Fibroblast of mammary gland (primary cell): ENCODE results near the gene PCDH17.

Experiments
- DNase-seq: peaks from one replicate; pipeline ENCODE4 v3.0.0-alpha.2; 2010; ENCODE audit warnings: low read depth
- H3K4me3 ChIP-seq: 2 replicates; pipeline ENCODE4 v1.5.1; 2011; ENCODE audit warnings: low read depth, mild to moderate bottlenecking, low read length, moderate library complexity; ENCODE audit not compliant: control insufficient read depth
- TF ChIP-seq, protein P1 (sequence below): conservative IDR thresholded peaks from 2 replicates; pipeline ENCODE4 v1.5.1; 2011; ENCODE audit warnings: low read depth, low read length, inconsistent platforms; ENCODE audit not compliant: control insufficient read depth, insufficient read depth

PCDH17 gene

GRCh38 chr13:57644106-57644505, 12.6 kb downstream of the PCDH17 start:
- H3K4me3 ChIP-seq: no peak overlapping the region
- DNase-seq: no peak
- TF ChIP-seq, protein P1, sequence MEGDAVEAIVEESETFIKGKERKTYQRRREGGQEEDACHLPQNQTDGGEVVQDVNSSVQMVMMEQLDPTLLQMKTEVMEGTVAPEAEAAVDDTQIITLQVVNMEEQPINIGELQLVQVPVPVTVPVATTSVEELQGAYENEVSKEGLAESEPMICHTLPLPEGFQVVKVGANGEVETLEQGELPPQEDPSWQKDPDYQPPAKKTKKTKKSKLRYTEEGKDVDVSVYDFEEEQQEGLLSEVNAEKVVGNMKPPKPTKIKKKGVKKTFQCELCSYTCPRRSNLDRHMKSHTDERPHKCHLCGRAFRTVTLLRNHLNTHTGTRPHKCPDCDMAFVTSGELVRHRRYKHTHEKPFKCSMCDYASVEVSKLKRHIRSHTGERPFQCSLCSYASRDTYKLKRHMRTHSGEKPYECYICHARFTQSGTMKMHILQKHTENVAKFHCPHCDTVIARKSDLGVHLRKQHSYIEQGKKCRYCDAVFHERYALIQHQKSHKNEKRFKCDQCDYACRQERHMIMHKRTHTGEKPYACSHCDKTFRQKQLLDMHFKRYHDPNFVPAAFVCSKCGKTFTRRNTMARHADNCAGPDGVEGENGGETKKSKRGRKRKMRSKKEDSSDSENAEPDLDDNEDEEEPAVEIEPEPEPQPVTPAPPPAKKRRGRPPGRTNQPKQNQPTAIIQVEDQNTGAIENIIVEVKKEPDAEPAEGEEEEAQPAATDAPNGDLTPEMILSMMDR: no peak

DNA sequence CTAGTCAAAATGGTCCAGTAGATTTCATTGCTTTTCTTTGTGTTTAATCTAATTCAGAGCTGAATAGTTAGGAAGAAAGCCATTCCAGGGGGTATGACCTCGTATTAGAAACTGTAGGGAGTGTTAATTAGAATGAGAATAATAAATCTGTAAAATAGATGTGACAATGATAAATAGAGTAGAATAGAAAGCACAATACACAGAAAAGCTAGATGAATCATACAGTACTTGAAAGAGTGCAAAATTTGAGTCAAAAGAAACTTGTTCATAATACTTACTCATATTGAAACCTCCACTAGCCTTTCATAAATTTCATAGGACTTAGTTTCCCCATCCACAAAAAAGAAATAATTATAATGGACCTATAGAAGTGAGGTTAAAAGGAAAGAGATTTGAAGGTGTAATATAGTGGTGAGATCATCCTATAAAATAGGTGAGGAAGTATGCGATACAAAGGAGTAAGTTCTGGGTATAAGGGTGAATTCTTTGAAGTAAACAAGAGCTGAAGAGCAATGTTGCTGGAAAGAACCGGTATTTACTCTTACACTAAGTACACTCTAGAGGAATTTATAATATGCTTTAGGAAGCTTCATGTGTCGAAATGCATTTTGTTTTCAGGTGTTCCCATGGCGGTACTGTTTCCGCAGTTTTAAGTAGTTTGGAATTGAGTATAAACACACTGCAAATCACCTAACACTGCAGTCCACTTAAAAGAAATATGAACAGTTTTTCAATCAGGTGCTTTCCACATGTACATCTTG, 21.9 kb downstream of the PCDH17 start:
- no peak overlapping the region for H3K4me3 ChIP-seq
- TF ChIP-seq, protein P1: no peak
- DNase-seq: no peak

DNA sequence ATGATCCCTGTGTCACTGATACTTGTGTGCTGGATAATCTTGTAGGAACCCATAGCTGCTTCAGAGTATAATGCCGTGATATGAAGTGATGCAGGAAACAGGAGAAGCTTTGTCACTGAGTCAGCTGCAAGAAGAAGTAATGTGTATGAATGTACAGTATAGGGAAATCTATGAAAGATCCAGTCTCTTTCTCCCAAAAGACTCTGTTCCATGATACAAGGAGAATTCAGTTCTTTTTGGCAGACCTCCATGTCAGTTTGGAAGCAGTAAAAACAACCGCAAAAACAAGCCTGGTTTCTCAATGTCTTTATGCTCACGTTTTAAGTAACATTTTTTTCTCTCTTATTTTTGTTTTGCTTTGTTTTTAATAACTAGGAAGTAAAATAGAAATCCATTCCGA, 33.9 kb downstream of the PCDH17 start:
- TF ChIP-seq, protein P1: no peak
- DNase-seq: no peak
- H3K4me3 ChIP-seq: no peak overlapping the region

GRCh38 chr13:57666131-57666953, 34.8 kb downstream of the PCDH17 start:
- DNase-seq: no peak
- TF ChIP-seq, protein P1: no peak
- H3K4me3 ChIP-seq: no peak overlapping the region

DNA sequence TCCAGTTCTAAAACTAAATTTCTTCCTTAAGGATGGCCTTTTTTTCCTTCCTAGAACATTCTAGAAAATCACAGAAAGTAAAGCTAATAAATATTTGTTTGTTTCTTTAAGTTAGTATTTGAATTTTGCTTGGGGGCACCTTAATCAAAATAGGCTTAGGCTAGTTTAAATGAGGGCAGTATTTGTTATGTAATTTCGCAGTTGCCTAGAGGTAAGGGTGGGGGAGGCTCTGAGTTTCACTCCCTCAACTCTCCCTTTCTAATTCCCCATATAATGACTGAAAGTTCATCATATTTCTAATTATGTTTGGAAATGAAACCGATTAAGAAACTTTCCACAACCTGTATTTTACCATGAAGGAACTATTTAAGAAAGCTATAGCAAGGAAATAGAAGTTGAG, 40.6 kb downstream of the PCDH17 start:
- no peak for DNase-seq
- TF ChIP-seq, protein P1: no peak
- H3K4me3 ChIP-seq: no peak overlapping the region

DNA sequence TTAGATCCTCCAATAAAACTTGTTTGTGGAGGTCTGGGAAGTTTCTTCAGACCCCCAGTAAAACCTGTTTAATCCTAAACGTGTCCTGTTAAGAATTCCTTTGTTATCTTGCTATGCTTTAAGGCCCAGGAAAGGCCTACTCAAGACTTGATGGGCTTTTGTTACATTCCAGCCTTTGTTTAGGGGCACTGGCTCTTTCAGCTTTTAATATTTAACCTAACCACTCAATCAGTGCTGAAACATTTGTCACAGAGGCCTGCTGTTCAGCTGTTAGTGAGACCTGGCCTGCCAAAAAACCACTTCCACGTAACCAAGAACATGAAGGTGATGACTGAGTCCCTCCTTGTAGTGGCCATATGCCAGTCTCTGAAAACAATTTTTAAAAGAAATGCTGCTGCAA, 41.7 kb downstream of the PCDH17 start:
- H3K4me3 ChIP-seq: no peak overlapping the region
- TF ChIP-seq, protein P1: no peak
- no peak for DNase-seq
